Stimulated activated CD4-positive, alpha-beta T cell treated with anti-CD3 and anti-CD28 coated beads, TNF-alpha, amount 100 ng/mL, for 1 hour (primary cell): Measurements from ENCODE around the gene GRAMD1A.
"Not testable (repeated sequence)": the region's sequence is repeated elsewhere in the genome, so short reads cannot be mapped to it uniquely, and the experiment has no call there.

Experiments
- DNase-seq, 3 donors: peaks; one replicate each; pipeline ENCODE4 v3.0.0-alpha.2; 2020; ENCODE audit warnings: low read depth in 3 of 3, low spot score in 1 of 3

The GRAMD1A gene

GRCh38 chr19:35002037-35002535 lies 2.0 kb downstream of the GRAMD1A start:
- DNase-seq, result no peak

GRCh38 chr19:35004517-35005255 lies 4.6 kb downstream of the GRAMD1A start:
- no peak for DNase-seq

GRCh38 chr19:35005256-35005977 lies 5.3 kb downstream of the GRAMD1A start:
- no peak for DNase-seq

GRCh38 chr19:35006007-35006341 lies 5.9 kb downstream of the GRAMD1A start:
- not testable (repeated sequence) for DNase-seq

GRCh38 chr19:35006342-35006998 lies 6.3 kb downstream of the GRAMD1A start:
- DNase-seq, result no peak

- no peak for DNase-seq
These were observed 6.9 kb downstream of the GRAMD1A start for GRCh38 chr19:35006999-35007365.

- not testable (repeated sequence) for DNase-seq
These were observed 7.3 kb downstream of the GRAMD1A start for GRCh38 chr19:35007427-35007826.

GRCh38 chr19:35008891-35009341 lies 8.8 kb downstream of the GRAMD1A start:
- no peak for DNase-seq

GRCh38 chr19:35009424-35010415 lies 9.6 kb downstream of the GRAMD1A start:
- no peak for DNase-seq

- no peak for DNase-seq
These were observed 11.1 kb downstream of the GRAMD1A start for GRCh38 chr19:35011091-35011689.

- no peak for DNase-seq
These were observed 11.9 kb downstream of the GRAMD1A start for GRCh38 chr19:35011737-35012682.

- peak; percentile 56 to 79 (median 67) for DNase-seq
These were observed 13.1 kb downstream of the GRAMD1A start for GRCh38 chr19:35013041-35013819.

GRCh38 chr19:35013820-35014754 lies 14.0 kb downstream of the GRAMD1A start:
- DNase-seq, result peak in 2 of 3 donors; percentile 43 to 45

- DNase-seq, result not testable (repeated sequence)
These were observed 14.7 kb downstream of the GRAMD1A start for GRCh38 chr19:35014774-35015173.

GRCh38 chr19:35015270-35015953 lies 15.3 kb downstream of the GRAMD1A start:
- no peak for DNase-seq

GRCh38 chr19:35015954-35016351 lies 15.8 kb downstream of the GRAMD1A start:
- no peak for DNase-seq

GRCh38 chr19:35017507-35017906 lies 17.4 kb downstream of the GRAMD1A start:
- DNase-seq, result no peak
